HK-2 (cell line): ENCODE results near the gene TMCC1.
"Not testable (repeated sequence)": the region's sequence is repeated elsewhere in the genome, so short reads cannot be mapped to it uniquely, and the experiment has no call there.

Experiments
- DNase-seq: peaks from one replicate; pipeline ENCODE4 v3.0.0-alpha.2; 2018; ENCODE audit not compliant: unreplicated experiment

TMCC1 gene

GRCh38 chr3:129622933-129623332, 270.6 kb downstream of the TMCC1 start:
- no peak for DNase-seq

- DNase-seq: no peak
Measured at GRCh38 chr3:129622226-129622874, 271.2 kb downstream of the TMCC1 start.

GRCh38 chr3:129621626-129622225, 271.8 kb downstream of the TMCC1 start:
- no peak for DNase-seq

- no peak for DNase-seq
Measured at GRCh38 chr3:129620828-129621559, 272.5 kb downstream of the TMCC1 start.

- no peak for DNase-seq
Measured at GRCh38 chr3:129619726-129620162, 273.8 kb downstream of the TMCC1 start.

GRCh38 chr3:129618901-129619671, 274.4 kb downstream of the TMCC1 start:
- DNase-seq: no peak

- DNase-seq: no peak
Measured at GRCh38 chr3:129618186-129618820, 275.2 kb downstream of the TMCC1 start.

GRCh38 chr3:129617381-129618185, 275.9 kb downstream of the TMCC1 start:
- no peak for DNase-seq

GRCh38 chr3:129616713-129617112, 276.8 kb downstream of the TMCC1 start:
- DNase-seq: no peak

- DNase-seq: no peak
Measured at GRCh38 chr3:129616291-129616690, 277.2 kb downstream of the TMCC1 start.

GRCh38 chr3:129615751-129616281, 277.7 kb downstream of the TMCC1 start:
- DNase-seq: no peak

- no peak for DNase-seq
Measured at GRCh38 chr3:129614927-129615363, 278.6 kb downstream of the TMCC1 start.

- no peak for DNase-seq
Measured at GRCh38 chr3:129614435-129614834, 279.1 kb downstream of the TMCC1 start.

GRCh38 chr3:129613367-129613740, 280.2 kb downstream of the TMCC1 start:
- no peak for DNase-seq

- no peak for DNase-seq
Measured at GRCh38 chr3:129612534-129613366, 280.8 kb downstream of the TMCC1 start.

- peak; percentile 80 for DNase-seq
Measured at GRCh38 chr3:129611812-129612533, 281.5 kb downstream of the TMCC1 start.

- DNase-seq: no peak
Measured at GRCh38 chr3:129611446-129611800, 282.1 kb downstream of the TMCC1 start.

GRCh38 chr3:129610794-129611445, 282.6 kb downstream of the TMCC1 start:
- not testable (repeated sequence) for DNase-seq

GRCh38 chr3:129610276-129610675, 283.2 kb downstream of the TMCC1 start:
- DNase-seq: no peak
